Gastroesophageal sphincter (tissue), 4 donors: Measurements from ENCODE around the gene TLX2. TPM values are rescaled to one million over a fixed set of nuclear protein-coding genes. Genes with fewer than 3 reads are reported as not detected.

Experiments used
- ATAC-seq: fragments of 150-250 bp; one replicate; pipeline ENCODE4 v1.9.1; 2016; ENCODE audit warnings: mild to moderate bottlenecking, moderate library complexity
- H3K27ac ChIP-seq, 4 donors: fragments of 200-600 bp; sonication (generic) in 3 of 4; 1 replicate in 3 of 4; 2 replicates in 1 of 4; pipeline ENCODE4 v1.5.1; 2016 to 2019
- H3K27me3 ChIP-seq: fragments of 200-600 bp; sonication (generic); one replicate; pipeline ENCODE4 v1.5.1; 2019
- H3K36me3 ChIP-seq, 2 donors: fragments of 200-600 bp; sonication (generic); one replicate each; pipeline ENCODE4 v1.5.1; 2019; ENCODE audit warnings: control low read depth in 1 of 2
- H3K4me1 ChIP-seq, 3 donors: fragments of 200-600 bp; sonication (generic); 1 replicate in 2 of 3; 2 replicates in 1 of 3; pipeline ENCODE4 v1.5.1; 2016 to 2019; ENCODE audit warnings: control low read depth in 2 of 3
- H3K4me3 ChIP-seq, 2 donors: fragments of 200-600 bp; sonication (generic); one replicate each; pipeline ENCODE4 v1.5.1; 2019; ENCODE audit warnings: mild to moderate bottlenecking in 1 of 2, moderate library complexity in 1 of 2
- H3K9me3 ChIP-seq, 3 donors: fragments of 200-600 bp; sonication (generic); one replicate each; pipeline ENCODE4 v1.5.1; 2017 to 2019; ENCODE audit warnings: control low read depth in 2 of 3
- CTCF ChIP-seq, 4 experiments: fragments of 200-600 bp in 2 of 4; fragments of 450-650 bp in 2 of 4; sonication (generic) in 1 of 4; IDR thresholded peaks; one replicate each; pipeline ENCODE4 v1.5.1; 2017 to 2019; ENCODE audit warnings: antibody characterized with exemption in 4 of 4, mild to moderate bottlenecking in 2 of 4, moderate library complexity in 2 of 4
- EP300 ChIP-seq: sonication (generic); formaldehyde crosslinking; IDR thresholded peaks from one replicate; pipeline ENCODE4 v1.6.1; 2017; ENCODE audit warnings: antibody characterized with exemption, mild to moderate bottlenecking
- POLR2A ChIP-seq, 2 donors: fragments of 450-650 bp; IDR thresholded peaks; one replicate each; pipeline ENCODE4 v1.6.1; 2017; ENCODE audit warnings: antibody characterized with exemption in 2 of 2, mild to moderate bottlenecking in 2 of 2, moderate library complexity in 1 of 2
- POLR2AphosphoS5 ChIP-seq: sonication (generic); formaldehyde crosslinking; IDR thresholded peaks from one replicate; pipeline ENCODE4 v1.6.1; 2017; ENCODE audit warnings: antibody characterized with exemption
- WGBS, 2 donors: methylation state at CpG; one replicate each; pipeline ENCODE4 v1.1.5; 2018; ENCODE audit warnings: low coverage in 1 of 2; 5-methylcytosine and 5-hydroxymethylcytosine counted together
- total RNA-seq, 4 donors: library from RNA; depleted of rRNA; stranded (reverse); fragments of >200 nt; gene quantifications; one replicate each; pipeline ENCODE4 v1.1.0, GENCODE V29; 2016

TLX2 gene
- total RNA-seq, 4 donors from 2014 or later: 0.27 to 0.94 TPM; not detected in 2

- H3K9me3 ChIP-seq: no peaks in the 10 kb centered on the region
- H3K27me3 ChIP-seq: no peaks in the 10 kb centered on the region
- no peak for ATAC-seq
- H3K27ac ChIP-seq: no peak overlapping the region
- H3K4me3 ChIP-seq: no peak overlapping the region
- H3K36me3 ChIP-seq: peaks cover 0 to 47% of the 10 kb centered on the region in 2 donors
- peaks cover 2 to 42% (median 15%) of the 10 kb centered on the region in 3 donors for H3K4me1 ChIP-seq
- TF ChIP-seq CTCF (IDR thresholded peaks at IDR 0.05) (peak in 1 of 4 experiments; percentile 13), POLR2A (IDR thresholded peaks at IDR 0.05) (no peak)
Measured at GRCh38 chr2:74532222-74532621, 18.0 kb downstream of the TLX2 start.

GRCh38 chr2:74533464-74533863, 19.2 kb downstream of the TLX2 start:
- Histone ChIP-seq H3K36me3 (peaks cover 0 to 35% of the 10 kb centered on the region in 2 donors), H3K4me1 (peaks cover 2 to 30% (median 14%) of the 10 kb centered on the region in 3 donors), H3K27me3 (no peaks in the 10 kb centered on the region), H3K9me3 (no peaks in the 10 kb centered on the region), H3K4me3 (no peak overlapping the region), H3K27ac (no peak overlapping the region)
- ATAC-seq: no peak
- WGBS, 2 donors: 33 to 70% methylated on average over 1 to 4 of the region's 4 CpGs
- no peak for TF ChIP-seq CTCF (IDR thresholded peaks at IDR 0.05)
- no peak for TF ChIP-seq EP300
- TF ChIP-seq POLR2AphosphoS5: no peak
- TF ChIP-seq POLR2A (IDR thresholded peaks at IDR 0.05): no peak

- Histone ChIP-seq H3K4me1 (peaks cover 0 to 23% (median 9%) of the 10 kb centered on the region in 3 donors), H3K4me3 (no peak overlapping the region), H3K27me3 (peaks cover 6% of the 10 kb centered on the region), H3K36me3 (peaks cover 0 to 35% of the 10 kb centered on the region in 2 donors), H3K9me3 (no peaks in the 10 kb centered on the region), H3K27ac (no peak overlapping the region)
- no peak for ATAC-seq
- TF ChIP-seq EP300 (no peak), CTCF (IDR thresholded peaks at IDR 0.05) (no peak), POLR2A (IDR thresholded peaks at IDR 0.05) (no peak), POLR2AphosphoS5 (no peak)
- WGBS, 2 donors: 55% methylated on average over 2 of the region's 12 CpGs; no CpG with 5 or more reads in 1 of the 2 donors
Measured at GRCh38 chr2:74534411-74534810, 20.2 kb downstream of the TLX2 start.

GRCh38 chr2:74535440-74535965, 21.3 kb downstream of the TLX2 start:
- Histone ChIP-seq H3K27ac (no peak overlapping the region), H3K36me3 (peaks cover 0 to 35% of the 10 kb centered on the region in 2 donors), H3K9me3 (no peaks in the 10 kb centered on the region), H3K4me1 (peaks cover 0 to 20% (median 9%) of the 10 kb centered on the region in 3 donors), H3K27me3 (peaks cover 9% of the 10 kb centered on the region), H3K4me3 (no peak overlapping the region)
- no CpG with 5 or more reads among the region's 10 CpGs for WGBS, 2 donors
- TF ChIP-seq POLR2A (IDR thresholded peaks at IDR 0.05): no peak
- no peak for TF ChIP-seq CTCF (IDR thresholded peaks at IDR 0.05)
- no peak for TF ChIP-seq POLR2AphosphoS5
- TF ChIP-seq EP300: no peak
- ATAC-seq: no peak

- peaks cover 9% of the 10 kb centered on the region for H3K27me3 ChIP-seq
- H3K36me3 ChIP-seq: peaks cover 0 to 35% of the 10 kb centered on the region in 2 donors
- 85 to 90% methylated on average over 4 to 8 of the region's 23 CpGs for WGBS, 2 donors
- TF ChIP-seq CTCF (IDR thresholded peaks at IDR 0.05) (no peak), POLR2A (IDR thresholded peaks at IDR 0.05) (no peak), EP300 (no peak), POLR2AphosphoS5 (no peak)
- ATAC-seq: no peak
- peaks cover 0 to 12% (median 3%) of the 10 kb centered on the region in 3 donors for H3K4me1 ChIP-seq
- no peak overlapping the region for H3K27ac ChIP-seq
- H3K4me3 ChIP-seq: no peak overlapping the region
- no peaks in the 10 kb centered on the region for H3K9me3 ChIP-seq
Measured at GRCh38 chr2:74536166-74536950, 22.1 kb downstream of the TLX2 start.
